GM12878 (cell line): Measurements from ENCODE around the gene SRGAP2.
"Not testable (repeated sequence)": the region's sequence is repeated elsewhere in the genome, so short reads cannot be mapped to it uniquely, and the experiment has no call there.

Experiments used
- CREB1 ChIP-seq: IDR thresholded peaks from 2 replicates; pipeline ENCODE4 v1.6.1; 2012; ENCODE audit warnings: low read depth, mild to moderate bottlenecking, inconsistent platforms
- FOXM1 ChIP-seq: IDR thresholded peaks from 2 replicates; pipeline ENCODE4 v1.6.1; 2012; ENCODE audit warnings: low read depth, mild to moderate bottlenecking, inconsistent platforms, low read length, moderate library complexity
- POLR2A ChIP-seq: IDR thresholded peaks from 2 replicates; pipeline ENCODE4 v1.6.1; 2011; ENCODE audit warnings: low read depth, mild to moderate bottlenecking, low read length
- RAD21 ChIP-seq: IDR thresholded peaks from 2 replicates; pipeline ENCODE4 v1.6.1; 2011; ENCODE audit warnings: mild to moderate bottlenecking, low read depth, low read length, moderate library complexity; ENCODE audit not compliant: insufficient read depth
- ZNF24 ChIP-seq: fragments of 450-650 bp; IDR thresholded peaks from 2 replicates; pipeline ENCODE4 v1.6.1; 2017; ENCODE audit warnings: antibody characterized with exemption, mild to moderate bottlenecking
- ZNF274 ChIP-seq: IDR thresholded peaks from one replicate; pipeline ENCODE4 v1.8.0; 2011; ENCODE audit not compliant: insufficient read length, insufficient read depth
- TF ChIP-seq, protein P1 (sequence below): fragments of 450-650 bp; formaldehyde crosslinking; IDR thresholded peaks from 2 replicates; pipeline ENCODE4 v1.4.0; 2020; ENCODE audit warnings: mild to moderate bottlenecking, moderate library complexity
- TF ChIP-seq, protein P2 (sequence below), 3 experiments: IDR thresholded peaks in 2 of 3; conservative IDR thresholded peaks in 1 of 3; 2 replicates each; pipeline ENCODE4 v1.5.1; 2011; ENCODE audit warnings: low read depth in 3 of 3, low read length in 3 of 3, mild to moderate bottlenecking in 3 of 3, control low read depth in 2 of 3, moderate library complexity in 2 of 3, inconsistent platforms in 1 of 3, mixed read lengths in 1 of 3; ENCODE audit not compliant: control insufficient read depth in 2 of 3, insufficient read depth in 1 of 3; ENCODE audit errors: extremely low read depth in 1 of 3
- TF ChIP-seq, protein P3 (sequence below): fragments of 450-650 bp; IDR thresholded peaks from 2 replicates; pipeline ENCODE4 v1.6.1; 2016; ENCODE audit warnings: mild to moderate bottlenecking

DNA sequence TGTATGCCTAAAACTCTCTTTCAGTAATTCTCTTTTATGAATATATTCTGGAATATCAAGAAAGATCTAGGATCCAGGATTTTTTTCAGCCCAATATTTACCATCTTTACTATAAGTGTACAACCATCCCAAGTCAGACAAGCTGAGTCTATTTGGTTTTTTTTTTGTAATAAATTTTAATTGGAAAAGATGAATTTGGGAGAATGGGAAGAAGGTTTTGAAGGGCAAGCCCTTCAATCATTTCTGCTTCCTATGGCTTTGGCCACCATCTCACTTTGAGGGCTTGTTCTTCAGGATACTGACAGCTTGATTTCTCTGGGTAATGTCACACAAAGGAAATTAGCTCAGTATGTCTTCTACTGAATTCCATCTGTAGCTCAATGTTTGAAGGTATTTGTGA lies 23.7 kb upstream of the SRGAP2 start:
- TF ChIP-seq, protein P1, sequence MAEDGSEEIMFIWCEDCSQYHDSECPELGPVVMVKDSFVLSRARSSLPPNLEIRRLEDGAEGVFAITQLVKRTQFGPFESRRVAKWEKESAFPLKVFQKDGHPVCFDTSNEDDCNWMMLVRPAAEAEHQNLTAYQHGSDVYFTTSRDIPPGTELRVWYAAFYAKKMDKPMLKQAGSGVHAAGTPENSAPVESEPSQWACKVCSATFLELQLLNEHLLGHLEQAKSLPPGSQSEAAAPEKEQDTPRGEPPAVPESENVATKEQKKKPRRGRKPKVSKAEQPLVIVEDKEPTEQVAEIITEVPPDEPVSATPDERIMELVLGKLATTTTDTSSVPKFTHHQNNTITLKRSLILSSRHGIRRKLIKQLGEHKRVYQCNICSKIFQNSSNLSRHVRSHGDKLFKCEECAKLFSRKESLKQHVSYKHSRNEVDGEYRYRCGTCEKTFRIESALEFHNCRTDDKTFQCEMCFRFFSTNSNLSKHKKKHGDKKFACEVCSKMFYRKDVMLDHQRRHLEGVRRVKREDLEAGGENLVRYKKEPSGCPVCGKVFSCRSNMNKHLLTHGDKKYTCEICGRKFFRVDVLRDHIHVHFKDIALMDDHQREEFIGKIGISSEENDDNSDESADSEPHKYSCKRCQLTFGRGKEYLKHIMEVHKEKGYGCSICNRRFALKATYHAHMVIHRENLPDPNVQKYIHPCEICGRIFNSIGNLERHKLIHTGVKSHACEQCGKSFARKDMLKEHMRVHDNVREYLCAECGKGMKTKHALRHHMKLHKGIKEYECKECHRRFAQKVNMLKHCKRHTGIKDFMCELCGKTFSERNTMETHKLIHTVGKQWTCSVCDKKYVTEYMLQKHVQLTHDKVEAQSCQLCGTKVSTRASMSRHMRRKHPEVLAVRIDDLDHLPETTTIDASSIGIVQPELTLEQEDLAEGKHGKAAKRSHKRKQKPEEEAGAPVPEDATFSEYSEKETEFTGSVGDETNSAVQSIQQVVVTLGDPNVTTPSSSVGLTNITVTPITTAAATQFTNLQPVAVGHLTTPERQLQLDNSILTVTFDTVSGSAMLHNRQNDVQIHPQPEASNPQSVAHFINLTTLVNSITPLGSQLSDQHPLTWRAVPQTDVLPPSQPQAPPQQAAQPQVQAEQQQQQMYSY, result not testable (repeated sequence)
- TF ChIP-seq RAD21, ZNF24, ZNF274, FOXM1, CREB1, POLR2A: not testable (repeated sequence)
- TF ChIP-seq, protein P2, sequence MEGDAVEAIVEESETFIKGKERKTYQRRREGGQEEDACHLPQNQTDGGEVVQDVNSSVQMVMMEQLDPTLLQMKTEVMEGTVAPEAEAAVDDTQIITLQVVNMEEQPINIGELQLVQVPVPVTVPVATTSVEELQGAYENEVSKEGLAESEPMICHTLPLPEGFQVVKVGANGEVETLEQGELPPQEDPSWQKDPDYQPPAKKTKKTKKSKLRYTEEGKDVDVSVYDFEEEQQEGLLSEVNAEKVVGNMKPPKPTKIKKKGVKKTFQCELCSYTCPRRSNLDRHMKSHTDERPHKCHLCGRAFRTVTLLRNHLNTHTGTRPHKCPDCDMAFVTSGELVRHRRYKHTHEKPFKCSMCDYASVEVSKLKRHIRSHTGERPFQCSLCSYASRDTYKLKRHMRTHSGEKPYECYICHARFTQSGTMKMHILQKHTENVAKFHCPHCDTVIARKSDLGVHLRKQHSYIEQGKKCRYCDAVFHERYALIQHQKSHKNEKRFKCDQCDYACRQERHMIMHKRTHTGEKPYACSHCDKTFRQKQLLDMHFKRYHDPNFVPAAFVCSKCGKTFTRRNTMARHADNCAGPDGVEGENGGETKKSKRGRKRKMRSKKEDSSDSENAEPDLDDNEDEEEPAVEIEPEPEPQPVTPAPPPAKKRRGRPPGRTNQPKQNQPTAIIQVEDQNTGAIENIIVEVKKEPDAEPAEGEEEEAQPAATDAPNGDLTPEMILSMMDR (IDR thresholded peaks at IDR 0.05 in 2 of 3, conservative IDR thresholded peaks at IDR 0.05 in 1 of 3; ENCODE audit: control insufficient read depth in 2 of 3, extremely low read depth in 1 of 3, insufficient read depth in 1 of 3, low read depth in 3 of 3, low read length in 3 of 3), result not testable (repeated sequence)
- TF ChIP-seq, protein P3, sequence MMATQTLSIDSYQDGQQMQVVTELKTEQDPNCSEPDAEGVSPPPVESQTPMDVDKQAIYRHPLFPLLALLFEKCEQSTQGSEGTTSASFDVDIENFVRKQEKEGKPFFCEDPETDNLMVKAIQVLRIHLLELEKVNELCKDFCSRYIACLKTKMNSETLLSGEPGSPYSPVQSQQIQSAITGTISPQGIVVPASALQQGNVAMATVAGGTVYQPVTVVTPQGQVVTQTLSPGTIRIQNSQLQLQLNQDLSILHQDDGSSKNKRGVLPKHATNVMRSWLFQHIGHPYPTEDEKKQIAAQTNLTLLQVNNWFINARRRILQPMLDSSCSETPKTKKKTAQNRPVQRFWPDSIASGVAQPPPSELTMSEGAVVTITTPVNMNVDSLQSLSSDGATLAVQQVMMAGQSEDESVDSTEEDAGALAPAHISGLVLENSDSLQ, result not testable (repeated sequence)
